Type B pancreatic cell (in vitro differentiated cells): ENCODE results near the gene GATB. TPM values are rescaled to one million over a fixed set of nuclear protein-coding genes. Genes with fewer than 3 reads are reported as not detected.
A peak's percentile ranks its signal among the peaks of the same experiment; 100 is the strongest.

ENCODE experiments used
- DNase-seq: peaks from one replicate; pipeline ENCODE4 v3.0.0; 2021; ENCODE audit warnings: mixed read lengths; ENCODE audit not compliant: unreplicated experiment; ENCODE audit errors: extremely low spot score
- H3K27ac Mint-ChIP-seq: 2 replicates; pipeline ENCODE4 v1.8.0; 2021; ENCODE audit warnings: mild to moderate bottlenecking, mixed read lengths
- H3K27me3 Mint-ChIP-seq: 2 replicates; pipeline ENCODE4 v1.8.0; 2021; ENCODE audit warnings: mixed read lengths
- H3K36me3 Mint-ChIP-seq: 2 replicates; pipeline ENCODE4 v1.8.0; 2021; ENCODE audit warnings: mixed read lengths
- H3K4me1 Mint-ChIP-seq: one replicate; pipeline ENCODE4 v1.8.0; 2021; ENCODE audit warnings: mixed read lengths; ENCODE audit not compliant: unreplicated experiment
- H3K4me3 Mint-ChIP-seq: 2 replicates; pipeline ENCODE4 v1.8.0; 2021; ENCODE audit warnings: mild to moderate bottlenecking, mixed read lengths
- H3K9me3 Mint-ChIP-seq: 2 replicates; pipeline ENCODE4 v1.8.0; 2021; ENCODE audit warnings: mixed read lengths
- total RNA-seq: library from RNA; stranded (reverse); gene quantifications from 2 replicates; pipeline ENCODE4 v1.2.1, GENCODE V29; 2021; ENCODE audit warnings: low replicate concordance
- TF ChIP-seq, protein P1 (sequence below): fragments of 200-600 bp; sonication (generic); conservative IDR thresholded peaks from 2 replicates; pipeline ENCODE4 v1.5.0; 2021; ENCODE audit warnings: antibody characterized with exemption, mild to moderate bottlenecking

The GATB gene
- total RNA-seq, 1 donor from 2014 or later = 22.9 TPM

- peaks cover 2% of the 10 kb centered on the region for H3K4me1 Mint-ChIP-seq
- TF ChIP-seq, protein P1, sequence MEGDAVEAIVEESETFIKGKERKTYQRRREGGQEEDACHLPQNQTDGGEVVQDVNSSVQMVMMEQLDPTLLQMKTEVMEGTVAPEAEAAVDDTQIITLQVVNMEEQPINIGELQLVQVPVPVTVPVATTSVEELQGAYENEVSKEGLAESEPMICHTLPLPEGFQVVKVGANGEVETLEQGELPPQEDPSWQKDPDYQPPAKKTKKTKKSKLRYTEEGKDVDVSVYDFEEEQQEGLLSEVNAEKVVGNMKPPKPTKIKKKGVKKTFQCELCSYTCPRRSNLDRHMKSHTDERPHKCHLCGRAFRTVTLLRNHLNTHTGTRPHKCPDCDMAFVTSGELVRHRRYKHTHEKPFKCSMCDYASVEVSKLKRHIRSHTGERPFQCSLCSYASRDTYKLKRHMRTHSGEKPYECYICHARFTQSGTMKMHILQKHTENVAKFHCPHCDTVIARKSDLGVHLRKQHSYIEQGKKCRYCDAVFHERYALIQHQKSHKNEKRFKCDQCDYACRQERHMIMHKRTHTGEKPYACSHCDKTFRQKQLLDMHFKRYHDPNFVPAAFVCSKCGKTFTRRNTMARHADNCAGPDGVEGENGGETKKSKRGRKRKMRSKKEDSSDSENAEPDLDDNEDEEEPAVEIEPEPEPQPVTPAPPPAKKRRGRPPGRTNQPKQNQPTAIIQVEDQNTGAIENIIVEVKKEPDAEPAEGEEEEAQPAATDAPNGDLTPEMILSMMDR = peak; percentile 93
- no peaks in the 10 kb centered on the region for H3K36me3 Mint-ChIP-seq
- H3K27me3 Mint-ChIP-seq = no peaks in the 10 kb centered on the region
- no peaks in the 10 kb centered on the region for H3K9me3 Mint-ChIP-seq
- no peak overlapping the region for H3K4me3 Mint-ChIP-seq
- no peak for DNase-seq
- no peak overlapping the region for H3K27ac Mint-ChIP-seq
Measured at GRCh38 chr4:151801547-151802516, 41.0 kb upstream of the GATB start.

DNA sequence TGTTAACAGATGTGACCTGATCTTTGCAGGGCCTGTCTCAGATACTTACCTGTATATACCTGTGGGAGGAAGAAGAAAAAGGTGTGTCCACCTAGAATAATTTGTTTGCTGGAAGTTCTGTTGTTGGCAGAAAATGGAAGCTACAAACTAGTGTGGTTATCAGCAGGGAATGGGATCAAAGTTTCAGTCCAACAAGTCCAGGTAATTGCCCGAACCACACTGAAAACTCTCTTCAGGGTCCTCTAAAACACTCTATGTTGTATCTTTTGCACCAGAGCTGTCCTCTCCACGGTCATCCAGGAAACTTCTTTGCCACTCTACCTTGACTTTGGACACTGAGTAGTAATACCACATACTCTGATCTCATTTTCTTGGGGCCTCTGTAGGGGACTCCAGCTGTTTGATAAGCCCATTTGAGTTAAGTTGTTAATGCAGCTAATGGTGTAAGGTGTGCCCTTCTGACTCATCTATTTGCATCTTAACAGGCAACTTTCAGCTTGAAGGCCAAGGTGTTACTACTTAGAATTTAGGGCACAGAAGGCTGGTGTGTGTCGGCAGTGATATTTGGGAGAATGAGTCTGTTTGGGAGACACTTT is 38.7 kb upstream of the GATB start:
- no peaks in the 10 kb centered on the region for H3K36me3 Mint-ChIP-seq
- H3K27me3 Mint-ChIP-seq = peaks cover 5% of the 10 kb centered on the region
- DNase-seq = no peak
- TF ChIP-seq, protein P1 = no peak
- H3K4me1 Mint-ChIP-seq = no peaks in the 10 kb centered on the region
- H3K27ac Mint-ChIP-seq = no peak overlapping the region
- no peak overlapping the region for H3K4me3 Mint-ChIP-seq
- H3K9me3 Mint-ChIP-seq = no peaks in the 10 kb centered on the region

GRCh38 chr4:151798678-151799416 is 38.0 kb upstream of the GATB start:
- no peak for DNase-seq
- TF ChIP-seq, protein P1 = no peak
- Mint-ChIP-seq H3K27ac (no peak overlapping the region), H3K9me3 (no peaks in the 10 kb centered on the region), H3K4me3 (no peak overlapping the region), H3K27me3 (peaks cover 8% of the 10 kb centered on the region), H3K36me3 (no peaks in the 10 kb centered on the region), H3K4me1 (no peaks in the 10 kb centered on the region)

DNA sequence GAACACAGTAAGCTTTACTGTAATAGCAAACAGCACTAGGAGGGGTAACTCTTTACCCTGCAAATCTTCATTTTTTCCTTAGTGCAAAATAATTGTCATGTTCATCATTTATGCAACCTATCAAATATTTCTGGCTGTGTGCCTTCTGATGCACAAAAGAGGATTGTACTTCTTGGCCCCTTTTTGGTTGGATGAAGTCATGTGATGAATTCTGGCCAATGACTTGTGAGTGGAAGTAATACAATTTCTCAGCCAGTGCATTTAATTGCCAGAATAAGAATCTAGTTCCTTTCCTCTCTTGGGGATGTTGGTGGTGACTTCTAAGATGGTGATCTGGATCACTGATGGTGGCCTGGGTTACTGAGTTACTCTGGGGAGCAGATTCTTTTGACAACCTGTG is 37.0 kb upstream of the GATB start:
- no peak overlapping the region for H3K4me3 Mint-ChIP-seq
- H3K27ac Mint-ChIP-seq = no peak overlapping the region
- H3K4me1 Mint-ChIP-seq = peaks cover 4% of the 10 kb centered on the region
- TF ChIP-seq, protein P1 = no peak
- DNase-seq = no peak
- no peaks in the 10 kb centered on the region for H3K36me3 Mint-ChIP-seq
- H3K27me3 Mint-ChIP-seq = peaks cover 9% of the 10 kb centered on the region
- H3K9me3 Mint-ChIP-seq = no peaks in the 10 kb centered on the region

- no peaks in the 10 kb centered on the region for H3K9me3 Mint-ChIP-seq
- no peak overlapping the region for H3K4me3 Mint-ChIP-seq
- no peaks in the 10 kb centered on the region for H3K36me3 Mint-ChIP-seq
- TF ChIP-seq, protein P1 = no peak
- peaks cover 9% of the 10 kb centered on the region for H3K27me3 Mint-ChIP-seq
- H3K4me1 Mint-ChIP-seq = peaks cover 4% of the 10 kb centered on the region
- no peak overlapping the region for H3K27ac Mint-ChIP-seq
- DNase-seq = no peak
Measured at GRCh38 chr4:151797131-151797530, 36.3 kb upstream of the GATB start.
